ENCODE measurements around the gene DNM1. TPM values are rescaled to one million over a fixed set of nuclear protein-coding genes. Genes with fewer than 3 reads are reported as not detected.
"Not testable (repeated sequence)": the region's sequence is repeated elsewhere in the genome, so short reads cannot be mapped to it uniquely, and the experiment has no call there.

Gene DNM1
- total and polyA plus RNA-seq, 10 of the 15 experiments (the other 5 are each of a cell fraction or from before 2014, with no cell fraction given), result 0.06 to 0.67 (median 0.19) TPM; not detected in 3

DNA sequence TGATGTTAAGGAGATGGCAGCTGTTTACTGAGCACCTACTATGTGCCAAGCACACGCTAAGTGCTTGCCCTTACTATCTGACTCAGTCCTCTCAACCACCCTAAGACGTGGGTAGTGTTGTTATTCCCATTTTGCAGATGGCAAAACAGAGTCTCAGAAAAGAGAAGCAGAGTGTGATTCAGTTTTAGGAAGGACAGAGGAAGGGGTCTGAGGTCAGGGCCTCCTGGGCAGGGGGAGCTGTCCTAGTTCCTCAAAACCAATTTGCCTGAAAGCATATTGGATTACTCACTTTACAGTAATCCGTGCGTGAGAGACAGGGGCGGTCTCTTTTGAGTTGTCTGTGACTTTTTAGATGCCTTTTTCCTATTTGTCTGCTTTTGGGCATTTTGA is 23.2 kb downstream of the DNM1 start:
- Histone ChIP-seq H4K20me1 (ENCODE audit: control insufficient read depth, insufficient read depth) (no peaks in the 10 kb centered on the region), H3K79me2 (ENCODE audit: control insufficient read depth, insufficient read depth, low read length) (no peaks in the 10 kb centered on the region), H3K36me3 (ENCODE audit: control insufficient read depth in 2 of 2, insufficient read depth in 2 of 2, low read length in 1 of 2) (no peaks in the 10 kb centered on the region), H3K4me3 (no peak overlapping the region), H3K4me1 (ENCODE audit: control insufficient read depth, insufficient read depth, low read length) (no peaks in the 10 kb centered on the region), H3K9me3 (replicated peaks; ENCODE audit: control insufficient read depth, insufficient read depth, low read length) (no peaks in the 10 kb centered on the region), H2AFZ (ENCODE audit: control insufficient read depth, low read depth, low read length) (no peak overlapping the region), H3K27ac (ENCODE audit: control insufficient read depth, insufficient read depth) (no peak overlapping the region), H3K27me3 (replicated peaks in 1 of 2; ENCODE audit: control insufficient read depth in 2 of 2, insufficient read depth in 2 of 2, low read length in 1 of 2) (peaks cover 0 to 2% of the 10 kb centered on the region in 2 experiments; a peak in 2 of 4 replicates), H3K9ac (ENCODE audit: control insufficient read depth, insufficient read depth, low read length) (no peak overlapping the region), H3K4me2 (ENCODE audit: control insufficient read depth, insufficient read depth) (no peak overlapping the region)
- CTCF ChIA-PET, result no interaction called here
- SMC1A ChIA-PET (ENCODE audit: uncharacterized antibody, unreplicated experiment), result no interaction called here
- ATAC-seq (no peak), DNase-seq (ENCODE audit: low read depth, low spot score) (no peak), FAIRE-seq (no peak)
- intact Hi-C loops (cut with micrococcal nuclease; ENCODE audit: unreplicated experiment) (no loop called here), in situ Hi-C loops (cut with MboI) (no loop called here)
- TF ChIP-seq RB1 (IDR thresholded peaks at IDR 0.05; ENCODE audit: borderline replicate concordance) (no peak), TARDBP (IDR thresholded peaks at IDR 0.05; ENCODE audit: borderline replicate concordance) (no peak), MXI1 (IDR thresholded peaks at IDR 0.05; ENCODE audit: low read depth, low read length) (no peak), BACH1 (IDR thresholded peaks at IDR 0.05; ENCODE audit: borderline replicate concordance) (no peak), RAD51 (IDR thresholded peaks at IDR 0.05) (no peak)
- no TSS peak for BruUV-seq (replicated peaks)
- POLR2A ChIA-PET, result no interaction called here
- RAD21 ChIA-PET (ENCODE audit: unreplicated experiment), result no interaction called here
- WGBS (ENCODE audit: insufficient coverage, insufficient replicate concordance, low lambda C conversion rate, missing lambda C conversion rate), result 29% methylated on average over 5 of the region's 5 CpGs

GRCh38 chr9:128230897-128231296 is 27.7 kb downstream of the DNM1 start:
- BruUV-seq (replicated peaks); FAIRE-seq; POLR2A ChIA-PET: not testable (repeated sequence)

More at GRCh38 chr9:128230897-128231296, 27.7 kb downstream of the DNM1 start:
- H3K4me3 ChIP-seq; H3K79me2 ChIP-seq (ENCODE audit: control insufficient read depth, insufficient read depth, low read length); H3K9me3 ChIP-seq (replicated peaks; ENCODE audit: control insufficient read depth, insufficient read depth, low read length); in situ Hi-C loops (cut with MboI); SMC1A ChIA-PET (ENCODE audit: uncharacterized antibody, unreplicated experiment); H3K4me2 ChIP-seq (ENCODE audit: control insufficient read depth, insufficient read depth); H3K36me3 ChIP-seq (ENCODE audit: control insufficient read depth in 2 of 2, insufficient read depth in 2 of 2, low read length in 1 of 2); intact Hi-C loops (cut with micrococcal nuclease; ENCODE audit: unreplicated experiment); DNase-seq (ENCODE audit: low read depth, low spot score); H3K9ac ChIP-seq (ENCODE audit: control insufficient read depth, insufficient read depth, low read length); H3K27me3 ChIP-seq (replicated peaks in 1 of 2; ENCODE audit: control insufficient read depth in 2 of 2, insufficient read depth in 2 of 2, low read length in 1 of 2); H4K20me1 ChIP-seq (ENCODE audit: control insufficient read depth, insufficient read depth); H2AFZ ChIP-seq (ENCODE audit: control insufficient read depth, low read depth, low read length); RAD21 ChIA-PET (ENCODE audit: unreplicated experiment); H3K27ac ChIP-seq (ENCODE audit: control insufficient read depth, insufficient read depth); H3K4me1 ChIP-seq (ENCODE audit: control insufficient read depth, insufficient read depth, low read length); ATAC-seq: not testable (repeated sequence)
- WGBS (ENCODE audit: insufficient coverage, insufficient replicate concordance, low lambda C conversion rate, missing lambda C conversion rate), result 51% methylated on average over 4 of the region's 7 CpGs
- CTCF ChIA-PET, result interaction anchor here (1.6 kb wide), 1 partner anchor 8 kb away, joined by 3 read pairs; no protein-coding TSS in a partner anchor
